OCI-LY3 (cell line): ENCODE results near the gene GSDME.
A peak's percentile ranks its signal among the peaks of the same experiment; 100 is the strongest.

Source experiments
- H2AFZ ChIP-seq: fragments of 200-600, 300-600 bp; shearing (Covaris generic); 2 replicates; pipeline ENCODE4 v1.6.0; 2014; ENCODE audit warnings: antibody characterized with exemption, low read depth, low read length
- H3K27ac ChIP-seq: fragments of 200-600, 300-600 bp; sonication (generic); 2 replicates; pipeline ENCODE4 v1.5.1; 2014; ENCODE audit warnings: mild to moderate bottlenecking, low read length, moderate library complexity, mixed read lengths
- H3K27me3 ChIP-seq: fragments of 200-600, 300-600 bp; sonication (generic); 2 replicates; pipeline ENCODE4 v1.6.1; 2014; ENCODE audit warnings: low read depth, low read length, mixed read lengths
- H3K36me3 ChIP-seq: fragments of 200-600, 300-600 bp; sonication (generic); replicated peaks from 2 replicates; pipeline ENCODE3; 2014; ENCODE audit warnings: low read depth, low read length, mixed read lengths
- H3K4me1 ChIP-seq: fragments of 300-600, 200-600 bp; sonication (generic); 2 replicates; pipeline ENCODE4 v1.6.1; 2014; ENCODE audit warnings: low read length, mixed read lengths
- H3K4me2 ChIP-seq: fragments of 200-600, 300-600 bp; sonication (generic); 2 replicates; pipeline ENCODE4 v1.6.1; 2014; ENCODE audit warnings: low read length, mixed read lengths
- H3K4me3 ChIP-seq: fragments of 300-600, 200-600 bp; sonication (generic); 2 replicates; pipeline ENCODE4 v1.5.1; 2014; ENCODE audit warnings: antibody characterized with exemption, mild to moderate bottlenecking, low read length, moderate library complexity
- H3K79me2 ChIP-seq: fragments of 300-600, 200-600 bp; shearing (Covaris generic); 2 replicates; pipeline ENCODE4 v1.6.1; 2014; ENCODE audit warnings: mild to moderate bottlenecking, low read length, mixed read lengths
- H3K9ac ChIP-seq: fragments of 300-600, 200-600 bp; shearing (Covaris generic); 2 replicates; pipeline ENCODE4 v1.6.0; 2014; ENCODE audit warnings: mild to moderate bottlenecking, low read length, moderate library complexity
- H3K9me3 ChIP-seq: fragments of 200-600, 300-600 bp; shearing (Covaris generic); 2 replicates; pipeline ENCODE4 v1.6.1; 2014; ENCODE audit warnings: low read length, mixed read lengths; ENCODE audit not compliant: insufficient read depth
- H4K20me1 ChIP-seq: fragments of 200-600, 300-600 bp; sonication (generic); 2 replicates; pipeline ENCODE4 v1.6.1; 2016; ENCODE audit warnings: low read length, mixed read lengths; ENCODE audit not compliant: insufficient read depth
- EZH2phosphoT487 ChIP-seq: fragments of 200-600 bp; shearing (Covaris generic); IDR thresholded peaks from 2 replicates; pipeline ENCODE4 v1.6.1; 2018; ENCODE audit warnings: antibody characterized with exemption, mixed run types, low read depth
- TF ChIP-seq, protein P1 (sequence below): fragments of 200-600, 300-600 bp; sonication (generic); IDR thresholded peaks from 2 replicates; pipeline ENCODE4 v1.5.1; 2014; ENCODE audit warnings: antibody characterized with exemption, low read length, low read depth

GSDME gene

DNA sequence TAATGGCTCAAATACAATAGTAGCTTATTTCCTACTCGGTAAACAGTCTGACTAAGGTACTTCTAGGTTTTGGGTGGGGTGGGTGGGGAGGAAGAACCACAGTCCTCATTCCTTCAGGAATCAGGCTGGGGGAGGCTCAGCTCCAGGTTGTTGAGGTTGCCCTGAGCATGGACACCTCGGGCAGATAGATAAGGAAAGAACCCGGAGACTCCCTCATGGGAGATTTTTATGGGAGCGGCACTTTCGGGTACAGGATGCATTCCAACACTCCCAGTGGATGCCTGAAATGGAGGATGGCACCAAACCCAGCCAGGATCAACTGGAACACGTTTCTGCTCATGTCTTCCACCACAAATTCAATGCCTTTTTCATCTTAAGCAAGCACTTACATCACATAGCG lies 5.5 kb upstream of the GSDME start:
- no peaks in the 10 kb centered on the region; the same call in 1 of the 2 replicates for H3K27me3 ChIP-seq
- no peak overlapping the region for H3K4me3 ChIP-seq
- no peaks in the 10 kb centered on the region for H3K36me3 ChIP-seq
- no peak overlapping the region for H3K4me2 ChIP-seq
- TF ChIP-seq, protein P1, sequence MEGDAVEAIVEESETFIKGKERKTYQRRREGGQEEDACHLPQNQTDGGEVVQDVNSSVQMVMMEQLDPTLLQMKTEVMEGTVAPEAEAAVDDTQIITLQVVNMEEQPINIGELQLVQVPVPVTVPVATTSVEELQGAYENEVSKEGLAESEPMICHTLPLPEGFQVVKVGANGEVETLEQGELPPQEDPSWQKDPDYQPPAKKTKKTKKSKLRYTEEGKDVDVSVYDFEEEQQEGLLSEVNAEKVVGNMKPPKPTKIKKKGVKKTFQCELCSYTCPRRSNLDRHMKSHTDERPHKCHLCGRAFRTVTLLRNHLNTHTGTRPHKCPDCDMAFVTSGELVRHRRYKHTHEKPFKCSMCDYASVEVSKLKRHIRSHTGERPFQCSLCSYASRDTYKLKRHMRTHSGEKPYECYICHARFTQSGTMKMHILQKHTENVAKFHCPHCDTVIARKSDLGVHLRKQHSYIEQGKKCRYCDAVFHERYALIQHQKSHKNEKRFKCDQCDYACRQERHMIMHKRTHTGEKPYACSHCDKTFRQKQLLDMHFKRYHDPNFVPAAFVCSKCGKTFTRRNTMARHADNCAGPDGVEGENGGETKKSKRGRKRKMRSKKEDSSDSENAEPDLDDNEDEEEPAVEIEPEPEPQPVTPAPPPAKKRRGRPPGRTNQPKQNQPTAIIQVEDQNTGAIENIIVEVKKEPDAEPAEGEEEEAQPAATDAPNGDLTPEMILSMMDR: no peak
- TF ChIP-seq EZH2phosphoT487: no peak
- no peaks in the 10 kb centered on the region for H3K79me2 ChIP-seq
- H3K4me1 ChIP-seq: no peaks in the 10 kb centered on the region
- no peak overlapping the region for H3K9ac ChIP-seq
- no peak overlapping the region for H3K27ac ChIP-seq
- no peaks in the 10 kb centered on the region for H3K9me3 ChIP-seq
- no peak overlapping the region for H2AFZ ChIP-seq
- no peaks in the 10 kb centered on the region for H4K20me1 ChIP-seq

DNA sequence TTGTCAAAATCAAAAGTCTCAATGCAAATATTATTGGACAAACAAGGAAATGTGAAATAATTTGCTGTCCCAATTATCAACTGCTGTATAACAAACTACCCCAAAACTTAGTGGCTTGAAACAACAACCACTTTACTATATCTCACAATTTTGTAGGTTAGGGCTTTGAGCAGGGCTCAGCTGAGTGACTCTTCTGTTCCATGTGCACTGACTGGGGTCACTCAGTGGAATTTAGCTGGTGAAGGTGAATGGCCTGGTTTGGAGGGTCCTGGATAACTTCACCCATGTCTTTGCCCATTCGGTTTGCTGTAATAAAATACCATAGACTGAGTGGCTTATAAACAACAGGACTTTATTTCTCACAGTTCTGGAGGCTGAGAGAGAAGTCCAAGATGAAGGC lies 3.7 kb upstream of the GSDME start:
- Histone ChIP-seq H3K4me3 (no peak overlapping the region), H4K20me1 (no peaks in the 10 kb centered on the region), H3K27me3 (no peaks in the 10 kb centered on the region; the same call in 1 of the 2 replicates), H3K4me1 (peaks cover 7% of the 10 kb centered on the region), H3K36me3 (no peaks in the 10 kb centered on the region), H3K9ac (no peak overlapping the region), H3K9me3 (no peaks in the 10 kb centered on the region), H3K79me2 (no peaks in the 10 kb centered on the region), H3K27ac (no peak overlapping the region), H3K4me2 (no peak overlapping the region), H2AFZ (no peak overlapping the region)
- TF ChIP-seq, protein P1: no peak
- no peak for TF ChIP-seq EZH2phosphoT487

DNA sequence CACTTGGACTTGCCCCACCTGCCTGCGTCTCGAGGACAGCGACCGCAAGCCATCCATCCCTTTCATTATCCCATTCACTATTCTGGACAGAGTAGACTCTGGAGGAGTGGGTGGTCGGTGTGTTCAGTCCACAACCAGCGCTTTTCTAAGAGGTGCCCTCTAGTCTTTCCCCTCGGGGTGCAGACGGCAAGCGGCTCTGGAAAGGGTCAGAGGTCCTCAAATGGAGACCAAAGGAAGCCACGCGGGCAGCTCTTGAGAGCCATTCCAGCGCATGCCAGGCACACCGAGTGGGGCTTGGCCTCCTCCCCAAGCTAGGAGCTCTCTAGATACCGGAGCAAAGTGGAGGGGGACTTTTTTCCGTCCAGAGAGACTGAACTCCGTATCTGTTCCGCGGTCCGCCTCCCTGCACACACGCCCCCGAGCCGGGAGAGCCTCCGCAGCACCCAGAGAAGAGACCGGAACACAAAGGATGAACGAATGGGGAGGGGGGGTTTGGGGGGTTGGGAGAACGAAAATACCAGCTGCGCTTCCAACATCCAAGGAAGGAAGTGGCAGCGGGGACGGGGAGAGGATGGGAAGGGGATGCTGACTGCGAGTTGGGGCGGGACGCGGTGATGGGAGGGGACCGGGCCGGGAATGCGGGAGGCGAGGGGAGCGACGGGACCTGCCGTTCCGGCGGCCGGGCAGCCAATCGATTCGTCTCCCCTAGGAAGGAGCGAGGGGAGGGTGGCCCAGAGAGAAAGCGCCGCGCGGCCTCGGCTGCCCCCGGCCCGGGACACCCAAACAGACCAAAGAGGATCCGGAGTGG lies 515 bp downstream of the GSDME start:
- peak overlapping the region; percentile 52; the same call in 1 of the 2 replicates for H2AFZ ChIP-seq

More for the DNA sequence above, 515 bp downstream of the GSDME start:
- H3K27me3 ChIP-seq: no peaks in the 10 kb centered on the region; the same call in 1 of the 2 replicates
- H3K4me1 ChIP-seq: peaks cover 17% of the 10 kb centered on the region
- peak overlapping the region; percentile 76 for H3K4me3 ChIP-seq
- H3K9me3 ChIP-seq: no peaks in the 10 kb centered on the region
- H3K79me2 ChIP-seq: no peaks in the 10 kb centered on the region
- H4K20me1 ChIP-seq: no peaks in the 10 kb centered on the region
- peak overlapping the region; percentile 55 for H3K9ac ChIP-seq
- peak overlapping the region; percentile 99 for H3K4me2 ChIP-seq
- no peaks in the 10 kb centered on the region for H3K36me3 ChIP-seq
- no peak for TF ChIP-seq EZH2phosphoT487
- TF ChIP-seq, protein P1: no peak
- no peak overlapping the region for H3K27ac ChIP-seq
